ENCODE results near the gene RPS16.

- no peak for TF ChIP-seq POLR2A (IDR thresholded peaks at IDR 0.05)
- no peak for TF ChIP-seq EP300 (IDR thresholded peaks at IDR 0.05; ENCODE audit: low read depth)
- no peak for TF ChIP-seq CTCF (IDR thresholded peaks at IDR 0.05)
- peak in 1 of 3 donors; percentile 20 for TF ChIP-seq POLR2AphosphoS5 (IDR thresholded peaks at IDR 0.05)
These were observed 12.3 kb downstream of the RPS16 start for GRCh38 chr19:39423258-39424086.
